NCI-H524 (cell line): ENCODE results near the gene PDCD7.
"Not testable (repeated sequence)": the region's sequence is repeated elsewhere in the genome, so short reads cannot be mapped to it uniquely, and the experiment has no call there.

Experiments
- DNase-seq, 2 experiments: peaks; one replicate each; lab custom pipeline; 2025; lab: John Stamatoyannopoulos, UW

The PDCD7 gene

GRCh38 chr15:65074946-65075345 is 58.7 kb downstream of the PDCD7 start:
- DNase-seq = not testable (repeated sequence)

GRCh38 chr15:65072617-65073016 is 61.0 kb downstream of the PDCD7 start:
- DNase-seq = no peak

DNA sequence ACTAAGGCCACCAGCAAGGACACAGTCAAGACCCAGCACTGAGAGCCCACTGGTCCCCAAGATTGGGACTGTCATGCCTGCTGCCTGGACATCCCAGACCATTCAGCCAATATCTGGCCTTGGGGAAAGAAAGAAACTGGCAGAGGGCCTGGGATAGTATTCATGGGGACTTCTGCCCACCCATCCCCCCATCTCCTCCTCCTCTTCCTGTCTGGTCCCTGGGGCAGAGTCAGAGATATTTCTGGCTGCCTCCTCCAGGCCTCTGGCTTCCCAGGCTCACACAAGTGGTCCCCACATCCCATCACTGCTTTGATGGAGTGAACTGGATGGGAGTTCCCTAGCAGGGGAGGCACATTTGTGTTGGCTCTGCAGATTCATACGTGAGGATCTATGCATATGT is 61.6 kb downstream of the PDCD7 start:
- DNase-seq = no peak

DNA sequence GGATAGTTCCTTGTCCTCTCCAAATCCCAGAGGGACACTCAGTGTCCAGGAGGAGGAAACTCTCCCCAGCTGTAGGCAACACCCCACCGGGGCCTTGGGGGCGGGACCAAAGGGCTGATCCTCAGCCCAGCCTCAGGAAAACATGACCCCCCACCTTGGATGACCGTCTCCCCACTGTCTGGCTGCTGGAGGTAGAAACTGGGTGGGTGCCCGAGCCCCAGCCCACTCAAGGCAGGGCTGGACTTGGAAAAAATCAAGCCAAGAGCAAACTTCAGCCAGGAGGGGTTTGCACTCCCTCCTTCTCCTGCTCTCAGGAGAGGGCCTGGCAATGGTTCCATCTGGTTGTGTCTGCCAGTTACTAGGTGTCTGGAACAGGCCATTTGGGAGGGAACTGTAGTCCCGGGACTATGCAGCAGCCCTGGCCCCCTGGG is 62.2 kb downstream of the PDCD7 start:
- DNase-seq = no peak

DNA sequence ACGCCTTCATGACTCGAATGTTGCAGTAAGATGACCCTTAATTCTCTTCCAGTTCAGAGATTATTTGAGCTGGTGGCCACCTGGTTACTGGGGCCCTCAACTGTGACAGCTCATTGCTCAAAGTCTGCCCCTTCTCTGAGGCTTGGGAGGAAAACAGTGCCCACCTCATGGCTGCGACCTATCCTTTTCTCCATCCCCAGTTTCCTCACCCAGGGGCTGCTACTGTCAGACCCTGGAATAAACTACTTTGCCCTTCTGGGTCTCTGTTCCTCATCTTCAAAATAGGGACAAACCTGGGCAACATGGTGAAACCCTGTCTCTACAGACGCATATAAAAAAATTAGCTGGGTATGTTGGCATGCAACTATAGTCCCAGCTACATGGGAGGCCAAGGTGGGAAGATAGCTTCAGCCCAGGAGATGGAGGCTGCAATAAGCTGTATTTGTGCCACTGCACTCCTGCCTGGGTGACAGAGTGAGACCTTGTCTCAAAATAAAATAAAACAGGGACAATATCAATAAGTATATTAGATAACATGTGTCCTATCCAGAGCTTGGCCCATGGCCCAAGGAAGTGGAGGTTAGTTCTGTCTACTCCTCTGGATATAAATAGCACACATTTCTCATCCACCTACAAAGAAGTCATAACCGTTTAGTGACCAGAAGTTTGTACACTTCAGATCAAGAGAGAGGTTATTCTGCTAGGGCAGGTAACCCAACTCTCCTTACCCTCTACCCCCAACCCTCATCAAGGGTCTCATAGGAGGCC is 63.6 kb downstream of the PDCD7 start:
- DNase-seq = no peak

DNA sequence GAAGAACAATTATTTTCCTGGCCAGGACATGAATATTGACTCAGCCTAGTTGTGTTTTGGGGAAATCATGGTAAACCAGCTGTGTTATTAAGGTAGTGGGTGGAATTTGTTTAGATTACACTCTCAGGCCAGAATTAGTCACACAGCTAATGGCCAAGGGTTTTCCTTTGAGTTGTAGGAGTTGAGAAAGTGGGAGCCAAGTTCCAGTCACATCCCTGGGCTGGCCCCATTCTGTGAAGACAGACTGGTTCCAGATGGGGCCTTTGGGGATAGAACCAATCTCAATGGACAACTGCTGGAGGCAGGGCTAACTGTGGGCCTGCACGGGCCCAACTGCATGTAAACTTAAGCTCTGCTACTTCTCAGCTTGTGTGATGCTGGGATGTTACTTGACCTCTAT is 64.4 kb downstream of the PDCD7 start:
- DNase-seq = no peak

GRCh38 chr15:65068403-65068788 is 65.2 kb downstream of the PDCD7 start:
- DNase-seq = no peak

- peak in 1 of 2 experiments; percentile 8 for DNase-seq
Observed at GRCh38 chr15:65067645-65068402, 65.8 kb downstream of the PDCD7 start, which contains the start of gene RASL12. TSS of gene RASL12 (minus strand) at chr15:65067991. CDS start at chr15:65067835, 156 bp downstream.
